Liver (tissue), 3 donors: ENCODE data around the gene EEA1.

Source experiments
- EGR1 ChIP-seq, 2 donors: IDR thresholded peaks; 2 replicates each; pipeline ENCODE4 v1.6.1; 2016 to 2018; ENCODE audit warnings: antibody characterized with exemption in 2 of 2, low read depth in 2 of 2
- FOXA1 ChIP-seq: IDR thresholded peaks from 2 replicates; pipeline ENCODE4 v1.6.1; 2016; ENCODE audit warnings: antibody characterized with exemption
- HNF4G ChIP-seq: IDR thresholded peaks from 2 replicates; pipeline ENCODE4 v1.6.1; 2016; ENCODE audit warnings: antibody characterized with exemption
- JUND ChIP-seq, 2 donors: IDR thresholded peaks; 2 replicates each; pipeline ENCODE4 v1.6.1; 2016; ENCODE audit warnings: antibody characterized with exemption in 2 of 2
- RAD21 ChIP-seq, 2 donors: IDR thresholded peaks; 2 replicates each; pipeline ENCODE4 v1.6.1; 2016; ENCODE audit warnings: antibody characterized with exemption in 2 of 2, mild to moderate bottlenecking in 2 of 2
- TAF1 ChIP-seq: conservative IDR thresholded peaks from 2 replicates; pipeline ENCODE4 v1.6.1; 2016; ENCODE audit warnings: antibody characterized with exemption, mild to moderate bottlenecking
- YY1 ChIP-seq: IDR thresholded peaks from 2 replicates; pipeline ENCODE4 v1.6.1; 2016; ENCODE audit warnings: antibody characterized with exemption, mild to moderate bottlenecking
- TF ChIP-seq, protein P1 (sequence below): fragments of 150-350 bp; IDR thresholded peaks from 2 replicates; pipeline ENCODE4 v1.5.1; 2017; ENCODE audit warnings: improper control_type of control experiment, low read depth, low read length; ENCODE audit not compliant: missing input control
- donor health status: healthy.
- donor health status: healthy.

DNA sequence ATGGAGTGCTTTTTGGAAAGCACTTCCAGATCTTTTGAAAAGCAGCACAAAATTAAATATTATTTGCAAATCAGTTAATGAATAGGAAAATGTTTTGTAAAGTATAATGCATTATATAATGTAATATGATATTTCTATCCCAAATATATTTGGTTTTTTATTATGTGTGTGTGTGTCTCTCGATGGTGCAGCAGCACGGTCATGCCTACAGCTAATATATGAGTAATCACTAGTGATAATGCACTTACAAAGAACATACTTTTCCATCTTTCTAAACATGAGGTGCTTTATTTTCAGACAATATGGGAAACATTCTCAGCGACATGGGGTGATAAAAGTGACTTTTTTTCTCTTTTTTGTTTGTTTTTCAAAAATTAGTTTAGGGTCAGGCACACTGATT lies 1.3 kb upstream of the EEA1 start:
- TF ChIP-seq, protein P1, sequence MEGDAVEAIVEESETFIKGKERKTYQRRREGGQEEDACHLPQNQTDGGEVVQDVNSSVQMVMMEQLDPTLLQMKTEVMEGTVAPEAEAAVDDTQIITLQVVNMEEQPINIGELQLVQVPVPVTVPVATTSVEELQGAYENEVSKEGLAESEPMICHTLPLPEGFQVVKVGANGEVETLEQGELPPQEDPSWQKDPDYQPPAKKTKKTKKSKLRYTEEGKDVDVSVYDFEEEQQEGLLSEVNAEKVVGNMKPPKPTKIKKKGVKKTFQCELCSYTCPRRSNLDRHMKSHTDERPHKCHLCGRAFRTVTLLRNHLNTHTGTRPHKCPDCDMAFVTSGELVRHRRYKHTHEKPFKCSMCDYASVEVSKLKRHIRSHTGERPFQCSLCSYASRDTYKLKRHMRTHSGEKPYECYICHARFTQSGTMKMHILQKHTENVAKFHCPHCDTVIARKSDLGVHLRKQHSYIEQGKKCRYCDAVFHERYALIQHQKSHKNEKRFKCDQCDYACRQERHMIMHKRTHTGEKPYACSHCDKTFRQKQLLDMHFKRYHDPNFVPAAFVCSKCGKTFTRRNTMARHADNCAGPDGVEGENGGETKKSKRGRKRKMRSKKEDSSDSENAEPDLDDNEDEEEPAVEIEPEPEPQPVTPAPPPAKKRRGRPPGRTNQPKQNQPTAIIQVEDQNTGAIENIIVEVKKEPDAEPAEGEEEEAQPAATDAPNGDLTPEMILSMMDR, result no peak
- TF ChIP-seq HNF4G, result no peak
- TF ChIP-seq RAD21 (IDR thresholded peaks at IDR 0.05), result no peak
- no peak for TF ChIP-seq EGR1 (IDR thresholded peaks at IDR 0.05; ENCODE audit: low read depth in 2 of 2)
- TF ChIP-seq JUND (IDR thresholded peaks at IDR 0.05), result no peak
- no peak for TF ChIP-seq TAF1
- TF ChIP-seq YY1, result no peak
- no peak for TF ChIP-seq FOXA1
